HepG2 (cell line): ENCODE results near the gene KAZALD1. TPM values are rescaled to one million over a fixed set of nuclear protein-coding genes. Genes with fewer than 3 reads are reported as not detected.

Experiments used
- EEA1 ChIP-seq: sonication (generic); formaldehyde crosslinking; IDR thresholded peaks from 2 replicates; pipeline ENCODE4 v1.5.1; 2020; ENCODE audit warnings: mild to moderate bottlenecking, missing genetic modification reagents, borderline replicate concordance
- ETV6 ChIP-seq: sonication (generic); formaldehyde crosslinking; conservative IDR thresholded peaks from 2 replicates; pipeline ENCODE4 v1.4.0; 2020; ENCODE audit warnings: missing genetic modification reagents
- GLMP ChIP-seq: sonication (generic); formaldehyde crosslinking; IDR thresholded peaks from 2 replicates; pipeline ENCODE4 v1.9.0; 2021; ENCODE audit warnings: missing genetic modification reagents, mild to moderate bottlenecking, borderline replicate concordance
- KLF13 ChIP-seq: sonication (generic); formaldehyde crosslinking; IDR thresholded peaks from 2 replicates; pipeline ENCODE4 v1.4.0; 2020; ENCODE audit warnings: mild to moderate bottlenecking, missing genetic modification reagents
- PRMT3 ChIP-seq: sonication (generic); formaldehyde crosslinking; IDR thresholded peaks from 2 replicates; pipeline ENCODE4 v1.8.1; 2022; ENCODE audit warnings: low read depth, mild to moderate bottlenecking, moderate library complexity, missing genetic modification reagents, borderline replicate concordance
- RFXAP ChIP-seq: sonication (generic); formaldehyde crosslinking; IDR thresholded peaks from 2 replicates; pipeline ENCODE4 v1.4.0; 2020; ENCODE audit warnings: missing genetic modification reagents, borderline replicate concordance
- SAFB2 ChIP-seq: sonication (generic); formaldehyde crosslinking; IDR thresholded peaks from 2 replicates; pipeline ENCODE4 v1.5.1; 2020; ENCODE audit warnings: missing genetic modification reagents, low read depth, mild to moderate bottlenecking, borderline replicate concordance
- SKI ChIP-seq: fragments of 450-650 bp; IDR thresholded peaks from one replicate; pipeline ENCODE4 v1.6.1; 2018; ENCODE audit warnings: mild to moderate bottlenecking; ENCODE audit not compliant: partially characterized antibody
- SRSF4 ChIP-seq: fragments of 200-400 bp; formaldehyde crosslinking; IDR thresholded peaks from one replicate; pipeline ENCODE4 v1.6.1; 2018; ENCODE audit warnings: mild to moderate bottlenecking, low read depth, low read length, moderate library complexity; ENCODE audit not compliant: poor library complexity, severe bottlenecking
- TMF1 ChIP-seq: sonication (generic); formaldehyde crosslinking; IDR thresholded peaks from 2 replicates; pipeline ENCODE4 v1.8.1; 2022; ENCODE audit warnings: low read depth, missing genetic modification reagents
- ZC3H4 ChIP-seq: sonication (generic); formaldehyde crosslinking; IDR thresholded peaks from 2 replicates; pipeline ENCODE4 v1.4.0; 2020; ENCODE audit warnings: missing genetic modification reagents, borderline replicate concordance
- ZMYM3 ChIP-seq: sonication (generic); formaldehyde crosslinking; IDR thresholded peaks from 2 replicates; pipeline ENCODE4 v1.5.1; 2020; ENCODE audit warnings: mild to moderate bottlenecking, missing genetic modification reagents
- ZNF160 ChIP-seq: sonication (generic); formaldehyde crosslinking; IDR thresholded peaks from 2 replicates; pipeline ENCODE4 v1.8.0; 2022; ENCODE audit warnings: mild to moderate bottlenecking, inconsistent platforms, missing genetic modification reagents
- ZNF232 ChIP-seq: sonication (generic); formaldehyde crosslinking; IDR thresholded peaks from 2 replicates; pipeline ENCODE4 v1.4.0; 2020; ENCODE audit warnings: missing genetic modification reagents, borderline replicate concordance
- ZNF30 ChIP-seq: sonication (generic); formaldehyde crosslinking; IDR thresholded peaks from 2 replicates; pipeline ENCODE4 v1.5.0; 2020; ENCODE audit warnings: mild to moderate bottlenecking, missing genetic modification reagents
- ZNF776 ChIP-seq: sonication (generic); formaldehyde crosslinking; IDR thresholded peaks from 2 replicates; pipeline ENCODE4 v1.4.0; 2020; ENCODE audit warnings: mild to moderate bottlenecking, missing genetic modification reagents
- polyA plus RNA-seq, 8 experiments: library from polyadenylated mRNA; depleted of rRNA in 3 of 8; stranded (reverse) in 7 of 8; unstranded in 1 of 8; fragments of >200 nt; fragmentation: Illumina TruSeq in 4 of 8; extraction: Trizol in 4 of 8; gene quantifications; 2 replicates each; pipeline versions ENCODE4 v1.2.1 to v1.2.3, GENCODE V29; 2011 to 2016; ENCODE audit warnings: low read depth in 4 of 8, missing spikeins in 1 of 8, mixed read lengths in 1 of 8; ENCODE audit not compliant: insufficient read depth in 1 of 8
- total RNA-seq, 5 experiments: library from RNA; depleted of rRNA; stranded (reverse); fragments of >200 nt; fragmentation: Illumina TruSeq; extraction: Trizol; gene quantifications; 2 replicates each; pipeline ENCODE4 v1.2.3, GENCODE V29; 2016; ENCODE audit warnings: low read depth in 1 of 5
- TF ChIP-seq, protein P1 (sequence below): sonication (generic); formaldehyde crosslinking; conservative IDR thresholded peaks from 2 replicates; pipeline ENCODE4 v1.8.0; 2022; ENCODE audit warnings: mild to moderate bottlenecking, moderate library complexity, missing genetic modification reagents
- TF ChIP-seq, protein P2 (sequence below): fragments of 450-650 bp; IDR thresholded peaks from 2 replicates; pipeline ENCODE4 v1.6.1; 2016
- TF ChIP-seq, protein P3 (sequence below): sonication (generic); formaldehyde crosslinking; IDR thresholded peaks from 2 replicates; pipeline ENCODE4 v1.5.0; 2020; ENCODE audit warnings: missing genetic modification reagents
- TF ChIP-seq, protein P4 (sequence below): sonication (generic); formaldehyde crosslinking; IDR thresholded peaks from 2 replicates; pipeline ENCODE4 v1.8.1; 2022; ENCODE audit warnings: mild to moderate bottlenecking, missing genetic modification reagents
- TF ChIP-seq, protein P5 (sequence below): sonication (generic); formaldehyde crosslinking; IDR thresholded peaks from 2 replicates; pipeline ENCODE4 v1.4.0; 2020; ENCODE audit warnings: mild to moderate bottlenecking, missing genetic modification reagents

Gene KAZALD1
- total and polyA plus RNA-seq, 2 of the 13 experiments (the other 11 are each of a cell fraction or from before 2014, with no cell fraction given) = 16.7 to 27.7 TPM

DNA sequence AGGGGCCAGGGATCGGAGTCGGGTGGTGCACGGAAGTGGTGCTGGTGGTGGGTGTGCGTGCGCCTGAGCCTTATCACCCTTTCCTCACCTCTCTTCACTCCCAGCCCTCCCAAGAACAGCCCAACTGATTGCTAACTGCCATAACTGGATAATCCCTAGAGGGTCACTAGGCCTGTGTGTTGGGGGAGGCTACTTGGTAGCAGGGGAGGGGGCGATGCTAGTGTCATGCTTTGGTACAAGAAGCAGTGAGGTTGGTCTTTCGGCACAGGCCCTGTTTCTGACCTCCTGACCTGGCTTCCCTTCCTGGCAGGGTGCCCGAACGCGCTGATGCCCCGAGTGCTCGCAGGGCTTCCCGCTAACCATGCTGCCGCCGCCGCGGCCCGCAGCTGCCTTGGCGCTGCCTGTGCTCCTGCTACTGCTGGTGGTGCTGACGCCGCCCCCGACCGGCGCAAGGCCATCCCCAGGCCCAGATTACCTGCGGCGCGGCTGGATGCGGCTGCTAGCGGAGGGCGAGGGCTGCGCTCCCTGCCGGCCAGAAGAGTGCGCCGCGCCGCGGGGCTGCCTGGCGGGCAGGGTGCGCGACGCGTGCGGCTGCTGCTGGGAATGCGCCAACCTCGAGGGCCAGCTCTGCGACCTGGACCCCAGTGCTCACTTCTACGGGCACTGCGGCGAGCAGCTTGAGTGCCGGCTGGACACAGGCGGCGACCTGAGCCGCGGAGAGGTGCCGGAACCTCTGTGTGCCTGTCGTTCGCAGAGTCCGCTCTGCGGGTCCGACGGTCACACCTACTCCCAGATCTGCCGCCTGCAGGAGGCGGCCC, 652 bp downstream of the KAZALD1 start (continued):
- TF ChIP-seq ZNF776 (CRISPR knock-in tag) (peak; percentile 75; the same call in 1 of the 2 replicates), GLMP (CRISPR knock-in tag) (no peak), KLF13 (no peak), ZNF160 (CRISPR knock-in tag) (peak; percentile 69; the same call in 1 of the 2 replicates), RFXAP (CRISPR knock-in tag) (peak; percentile 84; the same call in 1 of the 2 replicates), ZC3H4 (CRISPR knock-in tag) (peak; percentile 80; the same call in 1 of the 2 replicates), PRMT3 (CRISPR knock-in tag) (peak; percentile 92), SRSF4 (no peak), ZMYM3 (peak; percentile 44; the same call in 1 of the 2 replicates), ZNF30 (CRISPR knock-in tag) (no peak), SAFB2 (CRISPR knock-in tag) (peak; percentile 24; the same call in 1 of the 2 replicates), EEA1 (CRISPR knock-in tag) (peak; percentile 70; the same call in 1 of the 2 replicates), TMF1 (CRISPR knock-in tag) (peak; percentile 61; the same call in 1 of the 2 replicates), ETV6 (CRISPR knock-in tag) (peak; percentile 91), SKI (peak; percentile 72), ZNF232 (CRISPR knock-in tag) (peak; percentile 89; the same call in 1 of the 2 replicates)
- TF ChIP-seq, protein P1, sequence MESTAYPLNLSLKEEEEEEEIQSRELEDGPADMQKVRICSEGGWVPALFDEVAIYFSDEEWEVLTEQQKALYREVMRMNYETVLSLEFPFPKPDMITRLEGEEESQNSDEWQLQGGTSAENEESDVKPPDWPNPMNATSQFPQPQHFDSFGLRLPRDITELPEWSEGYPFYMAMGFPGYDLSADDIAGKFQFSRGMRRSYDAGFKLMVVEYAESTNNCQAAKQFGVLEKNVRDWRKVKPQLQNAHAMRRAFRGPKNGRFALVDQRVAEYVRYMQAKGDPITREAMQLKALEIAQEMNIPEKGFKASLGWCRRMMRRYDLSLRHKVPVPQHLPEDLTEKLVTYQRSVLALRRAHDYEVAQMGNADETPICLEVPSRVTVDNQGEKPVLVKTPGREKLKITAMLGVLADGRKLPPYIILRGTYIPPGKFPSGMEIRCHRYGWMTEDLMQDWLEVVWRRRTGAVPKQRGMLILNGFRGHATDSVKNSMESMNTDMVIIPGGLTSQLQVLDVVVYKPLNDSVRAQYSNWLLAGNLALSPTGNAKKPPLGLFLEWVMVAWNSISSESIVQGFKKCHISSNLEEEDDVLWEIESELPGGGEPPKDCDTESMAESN = peak; percentile 96
- TF ChIP-seq, protein P2, sequence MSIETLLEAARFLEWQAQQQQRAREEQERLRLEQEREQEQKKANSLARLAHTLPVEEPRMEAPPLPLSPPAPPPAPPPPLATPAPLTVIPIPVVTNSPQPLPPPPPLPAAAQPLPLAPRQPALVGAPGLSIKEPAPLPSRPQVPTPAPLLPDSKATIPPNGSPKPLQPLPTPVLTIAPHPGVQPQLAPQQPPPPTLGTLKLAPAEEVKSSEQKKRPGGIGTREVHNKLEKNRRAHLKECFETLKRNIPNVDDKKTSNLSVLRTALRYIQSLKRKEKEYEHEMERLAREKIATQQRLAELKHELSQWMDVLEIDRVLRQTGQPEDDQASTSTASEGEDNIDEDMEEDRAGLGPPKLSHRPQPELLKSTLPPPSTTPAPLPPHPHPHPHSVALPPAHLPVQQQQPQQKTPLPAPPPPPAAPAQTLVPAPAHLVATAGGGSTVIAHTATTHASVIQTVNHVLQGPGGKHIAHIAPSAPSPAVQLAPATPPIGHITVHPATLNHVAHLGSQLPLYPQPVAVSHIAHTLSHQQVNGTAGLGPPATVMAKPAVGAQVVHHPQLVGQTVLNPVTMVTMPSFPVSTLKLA = no peak; the same call in 1 of the 2 replicates
- TF ChIP-seq, protein P3, sequence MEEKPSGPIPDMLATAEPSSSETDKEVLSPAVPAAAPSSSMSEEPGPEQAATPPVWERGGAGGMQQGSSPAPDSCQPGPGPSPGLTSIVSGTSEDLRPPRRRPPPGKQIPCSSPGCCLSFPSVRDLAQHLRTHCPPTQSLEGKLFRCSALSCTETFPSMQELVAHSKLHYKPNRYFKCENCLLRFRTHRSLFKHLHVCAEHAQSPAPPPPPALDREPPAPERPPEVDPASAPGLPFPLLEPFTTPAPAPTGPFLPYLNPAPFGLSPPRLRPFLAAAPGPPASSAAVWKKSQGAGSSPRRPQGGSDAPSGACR = no peak
- TF ChIP-seq, protein P4, sequence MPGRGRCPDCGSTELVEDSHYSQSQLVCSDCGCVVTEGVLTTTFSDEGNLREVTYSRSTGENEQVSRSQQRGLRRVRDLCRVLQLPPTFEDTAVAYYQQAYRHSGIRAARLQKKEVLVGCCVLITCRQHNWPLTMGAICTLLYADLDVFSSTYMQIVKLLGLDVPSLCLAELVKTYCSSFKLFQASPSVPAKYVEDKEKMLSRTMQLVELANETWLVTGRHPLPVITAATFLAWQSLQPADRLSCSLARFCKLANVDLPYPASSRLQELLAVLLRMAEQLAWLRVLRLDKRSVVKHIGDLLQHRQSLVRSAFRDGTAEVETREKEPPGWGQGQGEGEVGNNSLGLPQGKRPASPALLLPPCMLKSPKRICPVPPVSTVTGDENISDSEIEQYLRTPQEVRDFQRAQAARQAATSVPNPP (CRISPR knock-in tag) = no peak
- TF ChIP-seq, protein P5, sequence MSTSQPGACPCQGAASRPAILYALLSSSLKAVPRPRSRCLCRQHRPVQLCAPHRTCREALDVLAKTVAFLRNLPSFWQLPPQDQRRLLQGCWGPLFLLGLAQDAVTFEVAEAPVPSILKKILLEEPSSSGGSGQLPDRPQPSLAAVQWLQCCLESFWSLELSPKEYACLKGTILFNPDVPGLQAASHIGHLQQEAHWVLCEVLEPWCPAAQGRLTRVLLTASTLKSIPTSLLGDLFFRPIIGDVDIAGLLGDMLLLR (CRISPR knock-in tag) = peak; percentile 90
